ENCODE results near the gene AFF1. TPM values are rescaled to one million over a fixed set of nuclear protein-coding genes. Genes with fewer than 3 reads are reported as not detected.

The AFF1 gene
- total RNA-seq, 2 experiments from 2014 or later = 50.3 to 51.2 TPM

DNA sequence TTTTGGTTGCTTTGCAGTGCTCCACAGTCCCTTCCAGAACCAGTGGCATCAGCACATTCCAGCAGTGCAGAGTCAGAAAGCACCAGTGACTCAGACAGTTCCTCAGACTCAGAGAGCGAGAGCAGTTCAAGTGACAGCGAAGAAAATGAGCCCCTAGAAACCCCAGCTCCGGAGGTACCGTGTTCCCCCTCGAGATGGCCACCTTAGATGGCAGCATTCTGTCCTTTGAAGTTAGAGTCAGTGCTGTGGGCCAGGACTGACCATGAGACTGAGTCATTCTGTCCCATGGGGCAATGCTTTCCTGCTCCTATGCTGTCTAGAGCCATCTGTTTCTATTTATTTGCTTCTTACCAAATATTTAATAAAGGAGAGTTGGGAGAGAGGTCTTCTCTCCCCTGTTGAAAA lies 173.3 kb downstream of the AFF1 start:
- no peak overlapping the region for H3K4me3 Mint-ChIP-seq
- no peaks in the 10 kb centered on the region for H3K27me3 ChIP-seq (ENCODE audit: control insufficient read depth in 1 of 2, insufficient read depth in 2 of 2, low read length in 2 of 2)
- no peaks in the 10 kb centered on the region for H3K9me3 ChIP-seq (ENCODE audit: control insufficient read depth in 1 of 2, insufficient read depth in 1 of 2, low read length in 2 of 2)
- ChIA-PET CTCF (no interaction called here), POLR2A (no interaction called here)
- TF ChIP-seq, protein P1, sequence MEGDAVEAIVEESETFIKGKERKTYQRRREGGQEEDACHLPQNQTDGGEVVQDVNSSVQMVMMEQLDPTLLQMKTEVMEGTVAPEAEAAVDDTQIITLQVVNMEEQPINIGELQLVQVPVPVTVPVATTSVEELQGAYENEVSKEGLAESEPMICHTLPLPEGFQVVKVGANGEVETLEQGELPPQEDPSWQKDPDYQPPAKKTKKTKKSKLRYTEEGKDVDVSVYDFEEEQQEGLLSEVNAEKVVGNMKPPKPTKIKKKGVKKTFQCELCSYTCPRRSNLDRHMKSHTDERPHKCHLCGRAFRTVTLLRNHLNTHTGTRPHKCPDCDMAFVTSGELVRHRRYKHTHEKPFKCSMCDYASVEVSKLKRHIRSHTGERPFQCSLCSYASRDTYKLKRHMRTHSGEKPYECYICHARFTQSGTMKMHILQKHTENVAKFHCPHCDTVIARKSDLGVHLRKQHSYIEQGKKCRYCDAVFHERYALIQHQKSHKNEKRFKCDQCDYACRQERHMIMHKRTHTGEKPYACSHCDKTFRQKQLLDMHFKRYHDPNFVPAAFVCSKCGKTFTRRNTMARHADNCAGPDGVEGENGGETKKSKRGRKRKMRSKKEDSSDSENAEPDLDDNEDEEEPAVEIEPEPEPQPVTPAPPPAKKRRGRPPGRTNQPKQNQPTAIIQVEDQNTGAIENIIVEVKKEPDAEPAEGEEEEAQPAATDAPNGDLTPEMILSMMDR (IDR thresholded peaks at IDR 0.05) = no peak
- H3K27me3 Mint-ChIP-seq = no peaks in the 10 kb centered on the region
- peaks cover 16% of the 10 kb centered on the region for H3K4me1 ChIP-seq (ENCODE audit: insufficient read depth, low read length)
- H3K4me3 ChIP-seq (ENCODE audit: low read length) = no peak overlapping the region
- peaks cover 81% of the 10 kb centered on the region for H3K36me3 Mint-ChIP-seq (ENCODE audit: low read depth)
- DNase-seq (peak in 1 of 14 experiments; percentile 19), ATAC-seq (ENCODE audit: poor library complexity) (no peak)
- peak overlapping the region in 1 of 2 donors; percentile 2 for H3K27ac ChIP-seq (ENCODE audit: low read depth in 1 of 2, low read length in 2 of 2)
- intact Hi-C loops (cut with DNase I, micrococcal nuclease) = no loop called here
- peaks cover 47% of the 10 kb centered on the region for H3K36me3 ChIP-seq (ENCODE audit: insufficient read depth, low read length)
- H3K4me1 Mint-ChIP-seq (ENCODE audit: low read depth) = peaks cover 45% of the 10 kb centered on the region
- no peaks in the 10 kb centered on the region for H3K9me3 Mint-ChIP-seq
- peak overlapping the region; percentile 36 for H3K27ac Mint-ChIP-seq

DNA sequence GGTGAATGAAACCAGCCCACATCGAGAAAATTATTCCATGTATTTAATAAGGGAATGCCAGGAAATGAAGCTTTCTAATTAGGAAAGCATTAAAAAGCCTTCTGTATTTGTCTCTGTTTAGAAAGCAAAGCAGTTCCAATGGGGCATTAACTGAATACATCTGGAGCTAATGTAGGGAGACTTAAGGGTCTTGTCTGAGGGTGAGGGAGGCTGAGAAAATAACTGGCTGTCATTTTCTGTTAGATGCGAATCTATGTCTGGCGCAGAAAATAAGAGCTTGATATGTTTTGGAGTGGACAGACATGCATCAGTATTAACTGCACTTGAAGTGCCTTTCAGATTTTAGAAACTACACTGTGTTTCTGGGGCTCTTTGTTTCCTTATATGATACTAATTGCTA lies 174.3 kb downstream of the AFF1 start:
- POLR2A ChIA-PET = interaction anchor here (0.7 kb wide), 1 partner anchor 9 kb away, joined by 3 read pairs; no protein-coding TSS in a partner anchor
- peaks cover 36% of the 10 kb centered on the region for H3K4me1 Mint-ChIP-seq (ENCODE audit: low read depth)
- peaks cover 82% of the 10 kb centered on the region for H3K36me3 Mint-ChIP-seq (ENCODE audit: low read depth)
- TF ChIP-seq, protein P1 (IDR thresholded peaks at IDR 0.05) = no peak
- H3K9me3 Mint-ChIP-seq = no peaks in the 10 kb centered on the region
- Histone ChIP-seq H3K27me3 (ENCODE audit: control insufficient read depth in 1 of 2, insufficient read depth in 2 of 2, low read length in 2 of 2) (no peaks in the 10 kb centered on the region), H3K36me3 (ENCODE audit: insufficient read depth, low read length) (peaks cover 52% of the 10 kb centered on the region), H3K4me3 (ENCODE audit: low read length) (no peak overlapping the region), H3K4me1 (ENCODE audit: insufficient read depth, low read length) (peaks cover 12% of the 10 kb centered on the region), H3K9me3 (ENCODE audit: control insufficient read depth in 1 of 2, insufficient read depth in 1 of 2, low read length in 2 of 2) (no peaks in the 10 kb centered on the region), H3K27ac (ENCODE audit: low read depth in 1 of 2, low read length in 2 of 2) (no peak overlapping the region)
- no peaks in the 10 kb centered on the region for H3K27me3 Mint-ChIP-seq
- DNase-seq (no peak), ATAC-seq (ENCODE audit: poor library complexity) (no peak)
- CTCF ChIA-PET = interaction anchor here (1.0 to 1.7 kb wide), 3 partner anchors 10 to 187 kb away, joined by 3 to 11 read pairs (median 3); no protein-coding TSS in a partner anchor
- H3K4me3 Mint-ChIP-seq = no peak overlapping the region
- intact Hi-C loops (cut with DNase I, micrococcal nuclease) = no loop called here
- H3K27ac Mint-ChIP-seq = peak overlapping the region; percentile 36

DNA sequence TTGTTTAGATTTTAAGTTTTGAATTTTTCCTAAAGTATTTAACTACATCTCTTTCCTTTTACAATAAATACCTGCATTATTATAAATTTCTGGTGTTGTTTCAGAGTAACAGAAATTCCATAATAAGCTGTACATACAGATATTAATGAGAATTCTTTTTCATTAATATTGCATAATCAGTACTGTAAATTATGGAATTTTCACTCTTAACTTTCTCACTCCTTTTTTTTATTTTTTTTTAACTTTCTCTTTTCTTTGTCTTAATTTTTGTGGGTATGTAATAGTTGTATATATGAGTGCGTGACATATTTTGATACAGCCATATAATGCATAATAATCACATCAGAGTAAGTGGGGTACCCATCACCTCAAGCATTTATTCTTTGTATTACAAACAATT lies 175.1 kb downstream of the AFF1 start:
- peaks cover 82% of the 10 kb centered on the region for H3K36me3 Mint-ChIP-seq (ENCODE audit: low read depth)
- intact Hi-C loops (cut with DNase I, micrococcal nuclease) = no loop called here
- no peak overlapping the region for H3K27ac Mint-ChIP-seq
- Histone ChIP-seq H3K9me3 (ENCODE audit: control insufficient read depth in 1 of 2, insufficient read depth in 1 of 2, low read length in 2 of 2) (no peaks in the 10 kb centered on the region), H3K27me3 (ENCODE audit: control insufficient read depth in 1 of 2, insufficient read depth in 2 of 2, low read length in 2 of 2) (no peaks in the 10 kb centered on the region), H3K4me3 (ENCODE audit: low read length) (no peak overlapping the region), H3K36me3 (ENCODE audit: insufficient read depth, low read length) (peaks cover 60% of the 10 kb centered on the region), H3K27ac (ENCODE audit: low read depth in 1 of 2, low read length in 2 of 2) (no peak overlapping the region), H3K4me1 (ENCODE audit: insufficient read depth, low read length) (peaks cover 8% of the 10 kb centered on the region)
- H3K4me3 Mint-ChIP-seq = no peak overlapping the region
- TF ChIP-seq, protein P1 (IDR thresholded peaks at IDR 0.05) = no peak
- peaks cover 27% of the 10 kb centered on the region for H3K4me1 Mint-ChIP-seq (ENCODE audit: low read depth)
- H3K27me3 Mint-ChIP-seq = no peaks in the 10 kb centered on the region
- ATAC-seq (ENCODE audit: poor library complexity) (no peak), DNase-seq (no peak)
- CTCF ChIA-PET = interaction anchor here (1.0 to 1.7 kb wide), 3 partner anchors 9 to 187 kb away, joined by 3 to 11 read pairs (median 3); no protein-coding TSS in a partner anchor
- POLR2A ChIA-PET = interaction anchor here (0.9 kb wide), 1 partner anchor 104 kb away, joined by 5 read pairs; no protein-coding TSS in a partner anchor
- H3K9me3 Mint-ChIP-seq = no peaks in the 10 kb centered on the region

Measured in CD4-positive, alpha-beta T cell (primary cell).